H1 (cell line): ENCODE results near the gene C1orf21. TPM values are rescaled to one million over a fixed set of nuclear protein-coding genes. Genes with fewer than 3 reads are reported as not detected.

ENCODE experiments used
- CTCF ChIA-PET: fragments of 300-600 bp; sonication (Branson Sonifier 250); formaldehyde crosslinking; loops from one replicate; lab custom pipeline; 2021; ENCODE audit not compliant: partially characterized antibody; lab: Charles Lee
- POLR2A ChIA-PET: fragments of 300-600 bp; sonication (Branson Sonifier 250); formaldehyde crosslinking; loops from one replicate; lab custom pipeline; 2021; ENCODE audit warnings: inconsistent platforms; ENCODE audit not compliant: partially characterized antibody; lab: Charles Lee
- DNase-seq, 2 experiments: peaks; one replicate each; pipeline versions ENCODE4 v3.0.0 to v3.0.0-alpha.2; 2010 to 2022; ENCODE audit warnings: low spot score in 2 of 2, low read depth in 1 of 2, mixed read lengths in 1 of 2
- FAIRE-seq: peaks from 2 replicates; lab custom pipeline; 2011; peaks lifted over from hg19 to GRCh38; lab: Jason Lieb, UNC
- H2AFZ ChIP-seq: 2 replicates; pipeline ENCODE4 v1.8.1; 2012; ENCODE audit warnings: low read length, inconsistent platforms
- H2AK5ac ChIP-seq: 2 replicates; pipeline ENCODE4 v1.6.1; 2013; ENCODE audit warnings: low read depth, low read length
- H2BK120ac ChIP-seq: replicated peaks from 2 replicates; pipeline ENCODE3; 2013; ENCODE audit warnings: low read depth, low read length, inconsistent platforms
- H2BK12ac ChIP-seq: 2 replicates; pipeline ENCODE4 v1.6.1; 2013; ENCODE audit warnings: low read depth, low read length
- H2BK15ac ChIP-seq: 2 replicates; pipeline ENCODE4 v1.6.1; 2013; ENCODE audit warnings: low read length
- H2BK20ac ChIP-seq: 2 replicates; pipeline ENCODE4 v1.6.1; 2013; ENCODE audit warnings: low read length
- H2BK5ac ChIP-seq: 2 replicates; pipeline ENCODE4 v1.6.1; 2013; ENCODE audit warnings: low read depth, low read length
- H3K14ac ChIP-seq: 2 replicates; pipeline ENCODE4 v1.6.1; 2013; ENCODE audit warnings: inconsistent platforms; ENCODE audit not compliant: insufficient read length
- H3K18ac ChIP-seq: 2 replicates; pipeline ENCODE4 v1.6.1; 2013; ENCODE audit warnings: low read length; ENCODE audit errors: extremely low read depth
- H3K23ac ChIP-seq: 2 replicates; pipeline ENCODE4 v1.6.1; 2013; ENCODE audit warnings: inconsistent platforms; ENCODE audit not compliant: insufficient read length
- H3K23me2 ChIP-seq: 2 replicates; pipeline ENCODE4 v1.6.1; 2013; ENCODE audit warnings: low read depth, low read length
- H3K27ac ChIP-seq: 2 replicates; pipeline ENCODE4 v1.6.1; 2011; ENCODE audit warnings: low read depth, low read length, inconsistent platforms
- H3K27me3 ChIP-seq, 4 experiments: replicated peaks in 1 of 4; 1 replicate in 1 of 4; 2 replicates in 3 of 4; pipeline versions ENCODE4 v1.6.1 to v1.8.1; 2011 to 2013; ENCODE audit warnings: low read length in 3 of 4, mild to moderate bottlenecking in 3 of 4, inconsistent platforms in 2 of 4, mixed read lengths in 2 of 4, moderate library complexity in 1 of 4; ENCODE audit not compliant: control insufficient read depth in 3 of 4, insufficient read depth in 3 of 4; ENCODE audit errors: extremely low read depth in 1 of 4
- H3K36me3 ChIP-seq, 4 experiments: 2 replicates each; pipeline versions ENCODE4 v1.6.1 to v1.8.1; 2011 to 2013; ENCODE audit warnings: mild to moderate bottlenecking in 4 of 4, low read length in 3 of 4, moderate library complexity in 2 of 4, control low read depth in 1 of 4, inconsistent platforms in 1 of 4; ENCODE audit not compliant: insufficient read depth in 4 of 4, control insufficient read depth in 2 of 4
- H3K4ac ChIP-seq: replicated peaks from 2 replicates; pipeline ENCODE3; 2013; ENCODE audit warnings: low read length, low read depth, mixed read lengths, inconsistent platforms; ENCODE audit not compliant: insufficient read length
- H3K4me1 ChIP-seq, 4 experiments: replicated peaks in 1 of 4; 1 replicate in 1 of 4; 2 replicates in 3 of 4; pipeline versions ENCODE4 v1.6.1 to v1.8.1; 2011 to 2013; ENCODE audit warnings: low read length in 3 of 4, inconsistent platforms in 2 of 4, mixed read lengths in 1 of 4; ENCODE audit not compliant: insufficient read depth in 4 of 4, control insufficient read depth in 3 of 4
- H3K4me2 ChIP-seq, 2 experiments: 2 replicates each; pipeline versions ENCODE4 v1.6.1 to v1.8.1; 2011 to 2013; ENCODE audit warnings: low read depth in 2 of 2, low read length in 2 of 2, control low read depth in 1 of 2, inconsistent platforms in 1 of 2, mild to moderate bottlenecking in 1 of 2; ENCODE audit not compliant: insufficient read depth in 1 of 2
- H3K4me3 ChIP-seq, 4 experiments: fragments of 200-600, 300-600 bp in 1 of 4; sonication (generic), shearing (Covaris generic), sonication (Bioruptor Twin) in 1 of 4; 2 replicates each; pipeline versions ENCODE4 v1.5.1 to v1.8.1; 2011 to 2016; ENCODE audit warnings: low read length in 4 of 4, low read depth in 3 of 4, control low read depth in 2 of 4, inconsistent platforms in 2 of 4, mild to moderate bottlenecking in 2 of 4, mixed read lengths in 1 of 4, moderate library complexity in 1 of 4; ENCODE audit not compliant: insufficient read depth in 2 of 4; ENCODE audit errors: extremely low read depth in 1 of 4
- H3K56ac ChIP-seq: replicated peaks from 2 replicates; pipeline ENCODE3; 2013; ENCODE audit warnings: low read depth, mild to moderate bottlenecking, mixed read lengths, low read length, inconsistent platforms; ENCODE audit not compliant: insufficient read length
- H3K79me1 ChIP-seq: 2 replicates; pipeline ENCODE4 v1.6.1; 2013; ENCODE audit warnings: low read depth, low read length, control low read depth
- H3K79me2 ChIP-seq, 2 experiments: 2 replicates each; pipeline versions ENCODE4 v1.6.1 to v1.8.1; 2012 to 2013; ENCODE audit warnings: low read length in 2 of 2, mild to moderate bottlenecking in 2 of 2, inconsistent platforms in 1 of 2; ENCODE audit not compliant: insufficient read depth in 2 of 2, control insufficient read depth in 1 of 2
- H3K9ac ChIP-seq, 4 experiments: replicated peaks in 1 of 4; 1 replicate in 1 of 4; 2 replicates in 3 of 4; pipeline versions ENCODE4 v1.6.1 to v1.8.1; 2011 to 2013; ENCODE audit warnings: low read depth in 3 of 4, low read length in 3 of 4, control low read depth in 2 of 4, mild to moderate bottlenecking in 2 of 4, moderate library complexity in 2 of 4, inconsistent platforms in 1 of 4; ENCODE audit errors: extremely low read depth in 1 of 4
- H3K9me3 ChIP-seq, 2 experiments: 2 replicates each; pipeline versions ENCODE4 v1.6.1 to v1.8.1; 2012 to 2013; ENCODE audit warnings: mild to moderate bottlenecking in 2 of 2, moderate library complexity in 2 of 2, control low read depth in 1 of 2, inconsistent platforms in 1 of 2, low read depth in 1 of 2, low read length in 1 of 2, mixed read lengths in 1 of 2; ENCODE audit not compliant: insufficient read depth in 2 of 2
- H4K20me1 ChIP-seq, 2 experiments: replicated peaks in 1 of 2; 2 replicates each; pipeline versions ENCODE3 to v1.8.1; 2011 to 2013; ENCODE audit warnings: inconsistent platforms in 2 of 2, low read length in 2 of 2, mild to moderate bottlenecking in 1 of 2; ENCODE audit not compliant: insufficient read depth in 2 of 2, control insufficient read depth in 1 of 2
- H4K5ac ChIP-seq: 2 replicates; pipeline ENCODE4 v1.6.1; 2013; ENCODE audit warnings: low read length, low read depth, mixed read lengths, inconsistent platforms; ENCODE audit not compliant: insufficient read length
- H4K8ac ChIP-seq: 2 replicates; pipeline ENCODE4 v1.8.0; 2013; ENCODE audit warnings: mild to moderate bottlenecking, moderate library complexity, low read length, inconsistent platforms; ENCODE audit not compliant: insufficient read depth; ENCODE audit errors: extremely low read depth
- H4K91ac ChIP-seq: replicated peaks from 2 replicates; pipeline ENCODE3; 2013; ENCODE audit warnings: low read length, mixed read lengths, inconsistent platforms; ENCODE audit not compliant: insufficient read length
- HDAC6 ChIP-seq: IDR thresholded peaks from one replicate; pipeline ENCODE4 v1.7.1; 2012; ENCODE audit warnings: low read depth, mild to moderate bottlenecking, inconsistent platforms, low read length, moderate library complexity
- MAX ChIP-seq: IDR thresholded peaks from 2 replicates; pipeline ENCODE4 v1.6.1; 2012; ENCODE audit warnings: inconsistent platforms
- NRF1 ChIP-seq: IDR thresholded peaks from 2 replicates; pipeline ENCODE4 v1.6.1; 2011; ENCODE audit warnings: mild to moderate bottlenecking, low read depth, low read length, improper control_type of control experiment
- POLR2A ChIP-seq, 2 experiments: IDR thresholded peaks; 1 replicate in 1 of 2; 2 replicates in 1 of 2; pipeline ENCODE4 v1.6.1; 2011; ENCODE audit warnings: low read depth in 2 of 2, low read length in 2 of 2, mild to moderate bottlenecking in 2 of 2; ENCODE audit errors: control extremely low read depth in 1 of 2
- POLR2AphosphoS5 ChIP-seq: IDR thresholded peaks from 2 replicates; pipeline ENCODE4 v1.6.1; 2011; ENCODE audit warnings: low read depth, low read length
- ZNF274 ChIP-seq: IDR thresholded peaks from 2 replicates; pipeline ENCODE4 v1.7.0; 2012; ENCODE audit warnings: low read length, borderline replicate concordance; ENCODE audit errors: extremely low read depth
- whole genome bisulfite sequencing, 2 experiments: shearing (Covaris generic) in 1 of 2; methylation state at CpG; one replicate each; pipeline versions ENCODE4 v1.1.6 to v1.1.7; 2013 to 2015; ENCODE audit warnings: low lambda C conversion rate in 2 of 2, mixed read lengths in 2 of 2, inconsistent platforms in 1 of 2, low coverage in 1 of 2, missing lambda C conversion rate in 1 of 2; ENCODE audit not compliant: insufficient replicate concordance in 2 of 2, insufficient coverage in 1 of 2, insufficient read length in 1 of 2; ENCODE audit errors: extremely low coverage in 1 of 2, missing lambda C conversion rate in 1 of 2; 5-methylcytosine and 5-hydroxymethylcytosine counted together
- polyA plus RNA-seq, 7 experiments: library from polyadenylated mRNA; depleted of rRNA in 3 of 7; stranded (reverse) in 5 of 7; unstranded in 2 of 7; fragments of >200 nt in 5 of 7; fragments of 200-250 nt in 2 of 7; gene quantifications; 1 replicate in 5 of 7; 2 replicates in 1 of 7; 4 replicates in 1 of 7; pipeline versions ENCODE4 v1.2.1 to v1.2.3, GENCODE V29; 2011 to 2013; ENCODE audit warnings: missing spikeins in 2 of 7, mixed read lengths in 2 of 7
- total RNA-seq: library from RNA; stranded (reverse); fragmentation: NEBNext Ultra II Directional; extraction: Animal tissue kit (Norgen Biotek cat#: 25700); gene quantifications from 2 replicates; pipeline ENCODE4 v1.2.1, GENCODE V29; 2021

The C1orf21 gene
- total and polyA plus RNA-seq, 2 of the 8 experiments (the other 6 are each of a cell fraction or from before 2014, with no cell fraction given) = 16.6 to 51.0 TPM

GRCh38 chr1:184625271-184625670 is 238.4 kb downstream of the C1orf21 start:
- Histone ChIP-seq H3K23ac (no peak overlapping the region), H3K4me3 (no peak overlapping the region), H2BK5ac (no peak overlapping the region), H2AFZ (no peak overlapping the region), H3K79me2 (no peaks in the 10 kb centered on the region), H3K4me2 (no peak overlapping the region), H4K8ac (no peak overlapping the region), H3K23me2 (no peaks in the 10 kb centered on the region), H4K5ac (no peak overlapping the region), H3K9ac (no peak overlapping the region), H3K18ac (no peak overlapping the region), H2BK15ac (no peak overlapping the region), H3K56ac (no peak overlapping the region), H3K27me3 (no peaks in the 10 kb centered on the region), H2AK5ac (no peak overlapping the region), H2BK120ac (no peak overlapping the region), H3K9me3 (no peaks in the 10 kb centered on the region), H3K4ac (no peak overlapping the region), H2BK12ac (no peak overlapping the region), H3K79me1 (no peaks in the 10 kb centered on the region), H3K4me1 (peaks cover 0 to 12% (median 0%) of the 10 kb centered on the region in 4 experiments; a peak in 3 of 7 replicates), H4K91ac (no peak overlapping the region), H4K20me1 (no peaks in the 10 kb centered on the region), H3K14ac (no peak overlapping the region), H3K27ac (no peak overlapping the region), H3K36me3 (peaks cover 0 to 6% (median 0%) of the 10 kb centered on the region in 4 experiments; a peak in 3 of 8 replicates), H2BK20ac (no peak overlapping the region)
- FAIRE-seq (no peak), DNase-seq (no peak)
- POLR2A ChIA-PET = no interaction called here
- TF ChIP-seq HDAC6 = no peak
- TF ChIP-seq POLR2AphosphoS5 = no peak
- TF ChIP-seq POLR2A (IDR thresholded peaks at IDR 0.05; ENCODE audit: control extremely low read depth in 1 of 2, low read depth in 2 of 2, low read length in 2 of 2) = no peak
- TF ChIP-seq ZNF274 = no peak
- no peak for TF ChIP-seq MAX
- TF ChIP-seq NRF1 = no peak
- CTCF ChIA-PET = interaction anchor here (1.0 kb wide), 1 partner anchor 39 kb away, joined by 3 read pairs; no protein-coding TSS in a partner anchor
- WGBS, 2 experiments = 95% methylated on average over 4 of the region's 4 CpGs; no CpG with 5 or more reads in 1 of the 2 experiments
